ENCODE results near the gene C6orf62.

DNA sequence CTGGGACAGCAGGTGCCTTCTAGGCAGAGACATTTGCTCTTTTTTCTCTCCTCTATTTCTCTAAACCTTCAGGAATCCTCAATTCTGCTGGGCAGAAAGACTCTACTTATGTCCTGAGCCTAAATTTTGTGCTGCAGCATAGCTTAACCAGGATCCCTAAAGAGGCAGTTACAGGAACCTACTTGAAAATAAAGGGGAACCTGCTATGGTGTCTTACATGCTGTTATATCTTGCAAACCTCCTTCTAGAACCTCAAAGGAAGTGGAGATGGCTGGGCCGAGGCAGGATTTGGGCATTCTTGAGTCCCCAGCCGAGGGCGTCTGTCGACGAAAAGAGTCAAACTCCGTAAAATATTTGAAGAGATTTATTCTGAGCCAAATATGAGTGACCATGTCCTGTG is 38.7 kb upstream of the C6orf62 start:
- no peak for TF ChIP-seq PAX5 (IDR thresholded peaks at IDR 0.05; ENCODE audit: insufficient read depth, low read length, severe bottlenecking)
- no peak for TF ChIP-seq POLR2A (IDR thresholded peaks at IDR 0.05; ENCODE audit: low read depth, low read length)

All from GM12891 (cell line).